ENCODE data around the gene SIRPB2. TPM values are rescaled to one million over a fixed set of nuclear protein-coding genes. Genes with fewer than 3 reads are reported as not detected.

SIRPB2 gene
- polyA plus RNA-seq, 2 of the 4 experiments (the other 2 are of a cell fraction), result not detected

DNA sequence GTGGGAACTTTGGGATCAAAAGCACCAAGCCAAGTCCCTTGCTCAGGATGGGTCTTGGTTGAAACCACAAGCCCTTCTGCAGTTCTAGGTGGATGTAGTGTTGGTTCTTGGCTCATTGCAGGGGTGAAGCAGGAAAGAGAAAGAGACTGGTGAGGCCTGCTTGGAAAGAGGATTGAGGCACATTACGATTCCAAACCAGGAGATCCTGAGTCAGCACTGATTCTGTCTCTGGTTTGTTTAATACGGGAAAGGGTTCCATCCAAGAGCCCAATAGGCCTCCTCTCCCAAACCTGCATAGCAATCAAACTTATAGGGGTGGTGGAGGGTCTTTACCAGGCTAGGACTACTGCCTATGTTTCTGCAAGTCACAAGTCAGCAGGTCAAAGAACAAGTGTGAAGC lies 48.9 kb downstream of the SIRPB2 start:
- Histone ChIP-seq H3K4me2 (no peak overlapping the region), H3K4me1 (no peaks in the 10 kb centered on the region), H3K27ac (no peak overlapping the region), H3K4me3 (no peak overlapping the region), H3K9me3 (no peaks in the 10 kb centered on the region)
- FAIRE-seq (no peak), ATAC-seq (no peak), DNase-seq (ENCODE audit: low read depth in 1 of 2, low spot score in 1 of 2) (no peak)
- CTCF ChIA-PET, result interaction anchor here (2.4 kb wide), 1 partner anchor 13 kb away, joined by 7 read pairs; no protein-coding TSS in a partner anchor
- 93% methylated on average over 2 of the region's 2 CpGs for WGBS (ENCODE audit: missing lambda C conversion rate)
- POLR2A ChIA-PET, result no interaction called here
- TF ChIP-seq RNF2 (IDR thresholded peaks at IDR 0.05; ENCODE audit: borderline replicate concordance, low read depth) (no peak), FOSL2 (IDR thresholded peaks at IDR 0.05) (no peak), FOSL2 (CRISPR knock-in tag; IDR thresholded peaks at IDR 0.05) (no peak), MAFK (IDR thresholded peaks at IDR 0.05; ENCODE audit: partially characterized antibody) (no peak), JUNB (IDR thresholded peaks at IDR 0.05) (no peak), NR3C1 (IDR thresholded peaks at IDR 0.05) (no peak), EHF (CRISPR knock-in tag; IDR thresholded peaks at IDR 0.05) (no peak), HOXB5 (CRISPR knock-in tag; IDR thresholded peaks at IDR 0.05) (no peak), FOSB (CRISPR knock-in tag; IDR thresholded peaks at IDR 0.05) (no peak), MAZ (IDR thresholded peaks at IDR 0.05; ENCODE audit: borderline replicate concordance, low read depth, low read length) (no peak), HEYL (CRISPR knock-in tag; IDR thresholded peaks at IDR 0.05) (no peak), RARB (CRISPR knock-in tag; IDR thresholded peaks at IDR 0.05) (no peak), NFE2L2 (conservative IDR thresholded peaks at IDR 0.05; ENCODE audit: low read length) (no peak), CBX2 (IDR thresholded peaks at IDR 0.05; ENCODE audit: borderline replicate concordance, low read depth) (no peak), PHF8 (IDR thresholded peaks at IDR 0.05; ENCODE audit: borderline replicate concordance, low read depth) (no peak)
- TF ChIP-seq, protein P1, sequence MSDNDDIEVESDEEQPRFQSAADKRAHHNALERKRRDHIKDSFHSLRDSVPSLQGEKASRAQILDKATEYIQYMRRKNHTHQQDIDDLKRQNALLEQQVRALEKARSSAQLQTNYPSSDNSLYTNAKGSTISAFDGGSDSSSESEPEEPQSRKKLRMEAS (IDR thresholded peaks at IDR 0.05), result no peak

DNA sequence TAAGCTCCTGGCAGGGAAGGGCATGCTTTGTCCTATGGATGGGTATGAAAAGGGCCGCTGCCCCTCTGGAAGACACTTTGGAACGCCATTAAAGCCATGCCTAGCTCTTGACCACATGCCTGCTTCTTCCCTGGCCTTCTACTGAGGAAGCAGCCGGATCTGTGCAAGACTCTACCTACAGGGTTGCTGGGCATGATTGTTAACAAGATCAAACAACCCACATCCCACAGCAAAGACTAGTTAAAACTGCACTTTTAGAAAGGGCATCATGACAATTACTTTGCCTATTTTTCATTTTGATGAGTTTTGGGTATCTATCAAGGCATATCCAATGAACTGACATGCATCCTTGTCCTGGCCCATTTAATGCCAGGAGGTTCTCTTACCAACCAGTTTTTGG lies 50.1 kb downstream of the SIRPB2 start:
- TF ChIP-seq EHMT2 (IDR thresholded peaks at IDR 0.05; ENCODE audit: low read depth) (no peak), EHF (CRISPR knock-in tag; IDR thresholded peaks at IDR 0.05) (no peak), RNF2 (IDR thresholded peaks at IDR 0.05; ENCODE audit: borderline replicate concordance, low read depth) (no peak), POLR2AphosphoS2 (conservative IDR thresholded peaks at IDR 0.05; ENCODE audit: low read length) (no peak)
- TF ChIP-seq, protein P2, sequence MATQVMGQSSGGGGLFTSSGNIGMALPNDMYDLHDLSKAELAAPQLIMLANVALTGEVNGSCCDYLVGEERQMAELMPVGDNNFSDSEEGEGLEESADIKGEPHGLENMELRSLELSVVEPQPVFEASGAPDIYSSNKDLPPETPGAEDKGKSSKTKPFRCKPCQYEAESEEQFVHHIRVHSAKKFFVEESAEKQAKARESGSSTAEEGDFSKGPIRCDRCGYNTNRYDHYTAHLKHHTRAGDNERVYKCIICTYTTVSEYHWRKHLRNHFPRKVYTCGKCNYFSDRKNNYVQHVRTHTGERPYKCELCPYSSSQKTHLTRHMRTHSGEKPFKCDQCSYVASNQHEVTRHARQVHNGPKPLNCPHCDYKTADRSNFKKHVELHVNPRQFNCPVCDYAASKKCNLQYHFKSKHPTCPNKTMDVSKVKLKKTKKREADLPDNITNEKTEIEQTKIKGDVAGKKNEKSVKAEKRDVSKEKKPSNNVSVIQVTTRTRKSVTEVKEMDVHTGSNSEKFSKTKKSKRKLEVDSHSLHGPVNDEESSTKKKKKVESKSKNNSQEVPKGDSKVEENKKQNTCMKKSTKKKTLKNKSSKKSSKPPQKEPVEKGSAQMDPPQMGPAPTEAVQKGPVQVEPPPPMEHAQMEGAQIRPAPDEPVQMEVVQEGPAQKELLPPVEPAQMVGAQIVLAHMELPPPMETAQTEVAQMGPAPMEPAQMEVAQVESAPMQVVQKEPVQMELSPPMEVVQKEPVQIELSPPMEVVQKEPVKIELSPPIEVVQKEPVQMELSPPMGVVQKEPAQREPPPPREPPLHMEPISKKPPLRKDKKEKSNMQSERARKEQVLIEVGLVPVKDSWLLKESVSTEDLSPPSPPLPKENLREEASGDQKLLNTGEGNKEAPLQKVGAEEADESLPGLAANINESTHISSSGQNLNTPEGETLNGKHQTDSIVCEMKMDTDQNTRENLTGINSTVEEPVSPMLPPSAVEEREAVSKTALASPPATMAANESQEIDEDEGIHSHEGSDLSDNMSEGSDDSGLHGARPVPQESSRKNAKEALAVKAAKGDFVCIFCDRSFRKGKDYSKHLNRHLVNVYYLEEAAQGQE (IDR thresholded peaks at IDR 0.05), result no peak
- ATAC-seq (no peak), DNase-seq (ENCODE audit: low read depth in 1 of 2, low spot score in 1 of 2) (no peak), FAIRE-seq (no peak)
- H3K4me3 ChIP-seq, result no peak overlapping the region
- H3K4me2 ChIP-seq, result no peak overlapping the region
- ChIA-PET POLR2A (no interaction called here), CTCF (interaction anchor here (0.8 to 8.4 kb wide), 6 partner anchors 9 to 128 kb away, joined by 3 to 139 read pairs (median 7); partner anchors contain the start of gene NSFL1C)
- H3K27ac ChIP-seq, result no peak overlapping the region
- WGBS (ENCODE audit: missing lambda C conversion rate), result 83% methylated on average over 3 of the region's 3 CpGs
- H3K4me1 ChIP-seq, result no peaks in the 10 kb centered on the region
- H3K9me3 ChIP-seq, result no peaks in the 10 kb centered on the region

- ChIA-PET POLR2A (no interaction called here), CTCF (interaction anchor here (1.4 to 8.4 kb wide), 9 partner anchors 10 to 229 kb away, joined by 4 to 139 read pairs (median 8); partner anchors contain the start of gene NSFL1C)
- Histone ChIP-seq H3K4me3 (no peak overlapping the region), H3K9me3 (no peaks in the 10 kb centered on the region), H3K4me1 (no peaks in the 10 kb centered on the region), H3K27ac (no peak overlapping the region), H3K4me2 (no peak overlapping the region)
- TF ChIP-seq RAD21 (conservative IDR thresholded peaks at IDR 0.05 in 1 of 2, IDR thresholded peaks at IDR 0.05 in 1 of 2) (0 out of 5 replicates have a peak, but pooled peaks have one; percentile 15 to 19), HOXB5 (CRISPR knock-in tag; IDR thresholded peaks at IDR 0.05) (no peak), HOXB13 (CRISPR knock-in tag; IDR thresholded peaks at IDR 0.05; ENCODE audit: low read depth) (no peak), CTCF (IDR thresholded peaks at IDR 0.05) (peak; percentile 35), ELK1 (IDR thresholded peaks at IDR 0.05; ENCODE audit: low read depth, low read length) (no peak)
- ATAC-seq, result peak; percentile 17 to 65; a peak in 3 of 6 replicates
- FAIRE-seq, result no peak
- DNase-seq (ENCODE audit: low read depth in 1 of 2, low spot score in 1 of 2), result peak in 1 of 2 experiments; percentile 50
- 83% methylated on average over 6 of the region's 6 CpGs for WGBS (ENCODE audit: missing lambda C conversion rate)
Observed at GRCh38 chr20:1440024-1440423, 51.2 kb downstream of the SIRPB2 start.

Data from A549 (cell line).